Panc1 (cell line): Measurements from ENCODE around the gene PIP5K1A. TPM values are rescaled to one million over a fixed set of nuclear protein-coding genes. Genes with fewer than 3 reads are reported as not detected.
A peak's percentile ranks its signal among the peaks of the same experiment; 100 is the strongest.

ENCODE experiments used
- ATAC-seq: fragments of 200-7000 bp; cut with Tn5 transposase; 2 replicates; pipeline ENCODE4 v1.9.1; 2020; ENCODE audit warnings: mild to moderate bottlenecking, moderate library complexity
- BruUV-seq: library from RNA; stranded (reverse); fragments of 400-500 nt; replicated peaks from 2 replicates; lab custom pipeline; 2021; lab: Mats Ljungman, UMichigan
- CTCF ChIA-PET: fragments of 300-600 bp; sonication (Branson Sonifier 250); formaldehyde crosslinking; loops from one replicate; lab custom pipeline; 2022; ENCODE audit warnings: antibody characterized with exemption; lab: Charles Lee
- POLR2A ChIA-PET: fragments of 300-600 bp; sonication (Branson Sonifier 250); formaldehyde crosslinking; loops from one replicate; lab custom pipeline; 2022; ENCODE audit warnings: antibody characterized with exemption; lab: Charles Lee
- DNase-seq: peaks from one replicate; pipeline ENCODE4 v3.0.0-alpha.2; 2010; ENCODE audit warnings: low read depth, low spot score
- H3K27ac ChIP-seq: 2 replicates; pipeline ENCODE4 v1.5.1; 2011; ENCODE audit warnings: mild to moderate bottlenecking, low read length, inconsistent platforms
- H3K27me3 ChIP-seq: fragments of 200-500 bp; sonication (Bioruptor generic); 2 replicates; pipeline ENCODE4 v1.6.0; 2014; ENCODE audit warnings: low read length, inconsistent platforms; ENCODE audit not compliant: control insufficient read depth, insufficient read depth
- H3K36me3 ChIP-seq: fragments of 200-500 bp; sonication (Bioruptor generic); 2 replicates; pipeline ENCODE4 v1.5.1; 2014; ENCODE audit warnings: inconsistent platforms, mild to moderate bottlenecking, low read length, moderate library complexity; ENCODE audit not compliant: control insufficient read depth, insufficient read depth
- H3K4me1 ChIP-seq: 2 replicates; pipeline ENCODE4 v1.5.1; 2011; ENCODE audit warnings: inconsistent platforms, mild to moderate bottlenecking, low read length, moderate library complexity; ENCODE audit not compliant: control insufficient read depth, insufficient read depth
- H3K4me3 ChIP-seq, 2 experiments: 2 replicates each; pipeline ENCODE4 v1.5.1; 2011 to 2012; ENCODE audit warnings: low read depth in 2 of 2, low read length in 2 of 2, mild to moderate bottlenecking in 2 of 2, inconsistent platforms in 1 of 2, moderate library complexity in 1 of 2
- H3K9me3 ChIP-seq: fragments of 200-500 bp; sonication (Bioruptor generic); 2 replicates; pipeline ENCODE4 v1.5.1; 2014; ENCODE audit warnings: low read depth, mild to moderate bottlenecking, inconsistent platforms, low read length, moderate library complexity; ENCODE audit not compliant: control insufficient read depth, insufficient read depth
- CTCF ChIP-seq: fragments of 450-650 bp; IDR thresholded peaks from 2 replicates; pipeline ENCODE4 v1.5.1; 2017; ENCODE audit warnings: mild to moderate bottlenecking
- POLR2AphosphoS5 ChIP-seq: IDR thresholded peaks from 2 replicates; pipeline ENCODE4 v1.6.1; 2012; ENCODE audit warnings: mild to moderate bottlenecking, low read depth, low read length, moderate library complexity
- SIN3A ChIP-seq: IDR thresholded peaks from 2 replicates; pipeline ENCODE4 v1.6.1; 2012; ENCODE audit warnings: low read depth, mild to moderate bottlenecking, low read length, moderate library complexity, borderline replicate concordance; ENCODE audit not compliant: insufficient read depth
- TCF7L2 ChIP-seq: IDR thresholded peaks from 2 replicates; pipeline ENCODE4 v1.6.1; 2011; ENCODE audit warnings: mild to moderate bottlenecking, low read depth, low read length, inconsistent platforms
- in situ Hi-C: cut with HindIII; loops from 2 replicates; pipeline ENCODE4 v1.10.0; 2016; ENCODE audit warnings: low sequenced_read_pairs, low pct_unique_long_range_greater_than_20kb
- intact Hi-C: fragments of 100-400 bp; cut with micrococcal nuclease; formaldehyde crosslinking; loops from one replicate; pipeline ENCODE4 v1.10.0; 2022; ENCODE audit not compliant: unreplicated experiment
- total RNA-seq: library from RNA; stranded (reverse); gene quantifications from one replicate; pipeline ENCODE4 v1.2.1, GENCODE V29; 2021; ENCODE audit not compliant: unreplicated experiment
- TF ChIP-seq, protein P1 (sequence below), 2 experiments: IDR thresholded peaks; 2 replicates each; pipeline ENCODE4 v1.6.1; 2011 to 2012; ENCODE audit warnings: low read depth in 2 of 2, control low read depth in 1 of 2, low read length in 1 of 2, mild to moderate bottlenecking in 1 of 2, moderate library complexity in 1 of 2; ENCODE audit not compliant: insufficient read depth in 1 of 2

PIP5K1A gene
- total RNA-seq, 1 experiment from 2014 or later = 78.9 TPM

GRCh38 chr1:151165738-151166504, 32.4 kb upstream of the PIP5K1A start, which contains the start of the genes LYSMD1 and SCNM1:
TSS of gene LYSMD1 (minus strand) at chr1:151165902. CDS start at chr1:151165258, 644 bp downstream.
TSS of gene SCNM1 (plus strand) at chr1:151166144. CDS start at chr1:151166153, 9 bp downstream.
- peak; percentile 92 for DNase-seq
- H3K27me3 ChIP-seq = no peaks in the 10 kb centered on the region
- H3K36me3 ChIP-seq = peaks cover 9% of the 10 kb centered on the region
- H3K27ac ChIP-seq = peak within 1 kb of the TSS; percentile 99
- H3K4me3 ChIP-seq = peak within 1 kb of the TSS; percentile 83 to 92
- peaks cover 16% of the 10 kb centered on the region for H3K4me1 ChIP-seq
- intact Hi-C loops (no loop called here), in situ Hi-C loops (no loop called here)
- POLR2A ChIA-PET = interaction anchor here (0.5 to 0.6 kb wide), 2 partner anchors 63 to 488 kb away, joined by 3 read pairs; no protein-coding TSS in a partner anchor
- peak; percentile 98 for ATAC-seq
- TF ChIP-seq POLR2AphosphoS5 (peak; percentile 51; the same call in 1 of the 2 replicates), CTCF (no peak), SIN3A (peak; percentile 91), TCF7L2 (peak; percentile 92)
- TF ChIP-seq, protein P1, sequence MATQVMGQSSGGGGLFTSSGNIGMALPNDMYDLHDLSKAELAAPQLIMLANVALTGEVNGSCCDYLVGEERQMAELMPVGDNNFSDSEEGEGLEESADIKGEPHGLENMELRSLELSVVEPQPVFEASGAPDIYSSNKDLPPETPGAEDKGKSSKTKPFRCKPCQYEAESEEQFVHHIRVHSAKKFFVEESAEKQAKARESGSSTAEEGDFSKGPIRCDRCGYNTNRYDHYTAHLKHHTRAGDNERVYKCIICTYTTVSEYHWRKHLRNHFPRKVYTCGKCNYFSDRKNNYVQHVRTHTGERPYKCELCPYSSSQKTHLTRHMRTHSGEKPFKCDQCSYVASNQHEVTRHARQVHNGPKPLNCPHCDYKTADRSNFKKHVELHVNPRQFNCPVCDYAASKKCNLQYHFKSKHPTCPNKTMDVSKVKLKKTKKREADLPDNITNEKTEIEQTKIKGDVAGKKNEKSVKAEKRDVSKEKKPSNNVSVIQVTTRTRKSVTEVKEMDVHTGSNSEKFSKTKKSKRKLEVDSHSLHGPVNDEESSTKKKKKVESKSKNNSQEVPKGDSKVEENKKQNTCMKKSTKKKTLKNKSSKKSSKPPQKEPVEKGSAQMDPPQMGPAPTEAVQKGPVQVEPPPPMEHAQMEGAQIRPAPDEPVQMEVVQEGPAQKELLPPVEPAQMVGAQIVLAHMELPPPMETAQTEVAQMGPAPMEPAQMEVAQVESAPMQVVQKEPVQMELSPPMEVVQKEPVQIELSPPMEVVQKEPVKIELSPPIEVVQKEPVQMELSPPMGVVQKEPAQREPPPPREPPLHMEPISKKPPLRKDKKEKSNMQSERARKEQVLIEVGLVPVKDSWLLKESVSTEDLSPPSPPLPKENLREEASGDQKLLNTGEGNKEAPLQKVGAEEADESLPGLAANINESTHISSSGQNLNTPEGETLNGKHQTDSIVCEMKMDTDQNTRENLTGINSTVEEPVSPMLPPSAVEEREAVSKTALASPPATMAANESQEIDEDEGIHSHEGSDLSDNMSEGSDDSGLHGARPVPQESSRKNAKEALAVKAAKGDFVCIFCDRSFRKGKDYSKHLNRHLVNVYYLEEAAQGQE (IDR thresholded peaks at IDR 0.05; ENCODE audit: insufficient read depth in 1 of 2, low read depth in 2 of 2, low read length in 1 of 2) = peak in 1 of 2 experiments; percentile 64; a peak in 1 of 4 replicates
- H3K9me3 ChIP-seq = no peaks in the 10 kb centered on the region
- CTCF ChIA-PET = interaction anchor here (0.6 to 0.7 kb wide), 2 partner anchors 57 to 189 kb away, joined by 4 to 7 read pairs; no protein-coding TSS in a partner anchor
- TSS peak; percentile 95 for BruUV-seq

GRCh38 chr1:151166505-151166956, 31.8 kb upstream of the PIP5K1A start:
- no peaks in the 10 kb centered on the region for H3K9me3 ChIP-seq
- ATAC-seq (no peak), DNase-seq (no peak)
- peaks cover 16% of the 10 kb centered on the region for H3K4me1 ChIP-seq
- intact Hi-C loops (no loop called here), in situ Hi-C loops (no loop called here)
- TF ChIP-seq SIN3A = no peak
- TF ChIP-seq, protein P1 (IDR thresholded peaks at IDR 0.05; ENCODE audit: insufficient read depth in 1 of 2, low read depth in 2 of 2, low read length in 1 of 2) = no peak
- no peak for TF ChIP-seq CTCF
- no peak for TF ChIP-seq POLR2AphosphoS5
- TF ChIP-seq TCF7L2 = no peak
- BruUV-seq = no TSS peak
- POLR2A ChIA-PET = interaction anchor here (0.6 kb wide), 1 partner anchor 62 kb away, joined by 3 read pairs; no protein-coding TSS in a partner anchor
- CTCF ChIA-PET = interaction anchor here (0.6 kb wide), 1 partner anchor 57 kb away, joined by 7 read pairs; no protein-coding TSS in a partner anchor
- H3K4me3 ChIP-seq = peak overlapping the region; percentile 83 to 92
- peaks cover 9% of the 10 kb centered on the region for H3K36me3 ChIP-seq
- peak overlapping the region; percentile 99 for H3K27ac ChIP-seq
- no peaks in the 10 kb centered on the region for H3K27me3 ChIP-seq
